ENCODE measurements around the gene UBTD1. TPM values are rescaled to one million over a fixed set of nuclear protein-coding genes. Genes with fewer than 3 reads are reported as not detected.
"Not testable (repeated sequence)": the region's sequence is repeated elsewhere in the genome, so short reads cannot be mapped to it uniquely, and the experiment has no call there.

The UBTD1 gene
- total and polyA plus RNA-seq, 7 donors: 16.0 to 59.2 (median 39.2) TPM

DNA sequence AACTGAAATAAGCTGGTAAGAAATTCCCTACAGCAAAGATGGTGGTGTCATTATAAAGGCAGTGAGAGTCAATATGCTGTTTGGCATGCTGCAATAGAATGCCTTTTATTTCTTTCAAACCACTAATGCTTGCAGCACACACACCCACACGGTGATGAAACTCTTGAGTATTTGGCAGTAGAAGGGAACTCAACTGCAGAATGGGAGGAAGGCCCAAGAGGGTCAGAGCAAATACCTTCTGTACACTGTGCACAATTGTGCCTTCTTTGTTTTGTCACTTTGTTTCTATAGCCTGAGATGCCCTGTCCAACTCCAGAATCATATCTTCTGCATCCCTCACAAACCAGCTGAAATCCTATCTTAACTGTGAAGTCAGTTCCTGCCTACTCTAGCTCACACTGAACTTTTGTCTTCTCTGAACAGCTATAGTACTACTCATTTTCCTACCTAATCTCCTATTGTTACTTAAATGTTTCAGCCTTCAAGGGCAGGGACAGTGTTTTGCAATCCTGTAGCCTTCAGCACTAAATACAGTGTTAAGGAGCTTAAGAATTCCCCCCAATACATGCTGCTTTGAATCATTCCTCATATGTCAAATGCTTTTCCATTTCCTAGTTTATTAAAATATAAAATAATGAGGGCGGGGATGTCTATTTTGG, 22.7 kb upstream of the UBTD1 start:
- DNase-seq (no peak), ATAC-seq (peak; percentile 28 to 69 (median 42))
- TF ChIP-seq, protein P1, sequence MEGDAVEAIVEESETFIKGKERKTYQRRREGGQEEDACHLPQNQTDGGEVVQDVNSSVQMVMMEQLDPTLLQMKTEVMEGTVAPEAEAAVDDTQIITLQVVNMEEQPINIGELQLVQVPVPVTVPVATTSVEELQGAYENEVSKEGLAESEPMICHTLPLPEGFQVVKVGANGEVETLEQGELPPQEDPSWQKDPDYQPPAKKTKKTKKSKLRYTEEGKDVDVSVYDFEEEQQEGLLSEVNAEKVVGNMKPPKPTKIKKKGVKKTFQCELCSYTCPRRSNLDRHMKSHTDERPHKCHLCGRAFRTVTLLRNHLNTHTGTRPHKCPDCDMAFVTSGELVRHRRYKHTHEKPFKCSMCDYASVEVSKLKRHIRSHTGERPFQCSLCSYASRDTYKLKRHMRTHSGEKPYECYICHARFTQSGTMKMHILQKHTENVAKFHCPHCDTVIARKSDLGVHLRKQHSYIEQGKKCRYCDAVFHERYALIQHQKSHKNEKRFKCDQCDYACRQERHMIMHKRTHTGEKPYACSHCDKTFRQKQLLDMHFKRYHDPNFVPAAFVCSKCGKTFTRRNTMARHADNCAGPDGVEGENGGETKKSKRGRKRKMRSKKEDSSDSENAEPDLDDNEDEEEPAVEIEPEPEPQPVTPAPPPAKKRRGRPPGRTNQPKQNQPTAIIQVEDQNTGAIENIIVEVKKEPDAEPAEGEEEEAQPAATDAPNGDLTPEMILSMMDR (IDR thresholded peaks at IDR 0.05): no peak
- H3K4me1 ChIP-seq: no peaks in the 10 kb centered on the region
- no peak overlapping the region for H3K4me3 ChIP-seq
- peaks cover 12 to 100% of the 10 kb centered on the region in 2 donors for H3K36me3 ChIP-seq (ENCODE audit: insufficient read depth in 1 of 2, low read depth in 1 of 2)
- WGBS, 3 donors: 61 to 79% (median 68%) methylated on average over 2 of the region's 2 CpGs
- no peaks in the 10 kb centered on the region for H3K27me3 ChIP-seq (ENCODE audit: insufficient read depth in 3 of 3, low read length in 2 of 3)
- H3K27ac ChIP-seq: no peak overlapping the region
- intact Hi-C loops (cut with DNase I): no loop called here
- no peaks in the 10 kb centered on the region for H3K9me3 ChIP-seq

DNA sequence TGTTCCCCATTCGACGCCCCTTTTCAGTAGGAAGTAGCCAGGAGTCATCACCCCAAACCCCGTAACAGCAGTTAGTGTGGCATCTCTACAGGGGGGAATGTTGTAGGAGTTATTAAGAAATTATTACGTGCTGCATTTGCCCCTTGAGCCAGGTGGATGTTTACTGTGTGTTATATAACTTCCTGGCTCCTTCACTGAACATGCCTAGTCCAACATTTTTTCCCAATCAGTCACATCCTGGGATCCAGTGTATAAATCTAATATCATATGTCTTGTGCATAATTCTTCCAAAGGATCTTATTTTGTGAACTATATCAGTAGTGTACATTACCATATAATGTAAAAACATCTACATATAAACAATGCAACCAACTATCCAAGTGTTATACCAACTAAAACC, 19.3 kb upstream of the UBTD1 start:
- H3K36me3 ChIP-seq (ENCODE audit: insufficient read depth in 1 of 2, low read depth in 1 of 2): peaks cover 12 to 85% of the 10 kb centered on the region in 2 donors
- H3K27ac ChIP-seq; intact Hi-C loops (cut with DNase I); H3K4me1 ChIP-seq; H3K4me3 ChIP-seq; ATAC-seq; DNase-seq; H3K27me3 ChIP-seq (ENCODE audit: insufficient read depth in 3 of 3, low read length in 2 of 3); H3K9me3 ChIP-seq: not testable (repeated sequence)
- WGBS, 3 donors: 87 to 93% (median 87%) methylated on average over 4 of the region's 4 CpGs

DNA sequence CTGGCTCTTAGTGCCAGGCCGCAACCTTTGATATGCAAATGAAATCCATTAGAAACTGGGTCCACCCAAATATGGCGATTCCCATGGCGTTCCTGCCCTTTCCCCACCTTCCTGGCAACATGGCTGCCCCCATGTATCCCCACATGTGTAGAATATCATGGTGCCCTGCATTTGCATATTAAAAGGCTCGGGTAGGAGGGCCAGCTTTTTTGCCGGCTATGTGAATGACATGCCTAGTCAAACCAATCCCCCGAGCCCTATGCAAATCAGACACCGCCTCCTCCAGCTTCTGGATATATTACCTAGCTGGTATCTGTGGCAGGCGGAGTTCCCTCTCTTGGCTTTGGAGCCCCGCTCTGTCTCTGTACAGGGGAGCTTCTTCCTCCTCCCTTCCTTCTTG, 18.8 kb upstream of the UBTD1 start:
- no peaks in the 10 kb centered on the region for H3K9me3 ChIP-seq
- no peak for ATAC-seq
- DNase-seq: no peak
- 74 to 79% (median 76%) methylated on average over 9 of the region's 9 CpGs for WGBS, 3 donors
- H3K27me3 ChIP-seq (ENCODE audit: insufficient read depth in 3 of 3, low read length in 2 of 3): no peaks in the 10 kb centered on the region
- H3K36me3 ChIP-seq (ENCODE audit: insufficient read depth in 1 of 2, low read depth in 1 of 2): peaks cover 12 to 80% of the 10 kb centered on the region in 2 donors
- TF ChIP-seq, protein P1 (IDR thresholded peaks at IDR 0.05): no peak
- H3K4me1 ChIP-seq: no peaks in the 10 kb centered on the region
- H3K4me3 ChIP-seq: no peak overlapping the region
- H3K27ac ChIP-seq: no peak overlapping the region
- intact Hi-C loops (cut with DNase I): no loop called here

DNA sequence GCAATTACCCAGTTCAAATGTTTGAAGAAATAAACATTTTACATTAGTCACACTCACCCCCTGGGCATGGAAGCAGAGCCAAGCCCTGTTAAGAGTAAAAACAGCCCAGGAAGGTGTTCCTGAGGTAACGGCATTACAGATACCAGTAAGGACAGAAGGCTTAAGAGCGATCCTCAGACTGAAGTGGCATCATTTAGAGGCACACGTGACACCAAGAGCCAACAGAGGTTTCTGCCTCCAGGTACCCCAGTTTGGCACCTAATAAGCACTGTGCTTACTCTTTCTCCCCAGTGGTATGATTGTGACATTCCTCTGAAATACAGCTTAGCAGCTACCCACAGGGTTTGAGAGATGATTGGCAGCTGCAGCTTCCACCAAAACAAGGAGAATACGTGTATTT, 17.7 kb upstream of the UBTD1 start:
- Histone ChIP-seq H3K4me1 (peaks cover 5% of the 10 kb centered on the region), H3K36me3 (ENCODE audit: insufficient read depth in 1 of 2, low read depth in 1 of 2) (peaks cover 12 to 72% of the 10 kb centered on the region in 2 donors), H3K27ac (no peak overlapping the region), H3K27me3 (ENCODE audit: insufficient read depth in 3 of 3, low read length in 2 of 3) (no peaks in the 10 kb centered on the region), H3K4me3 (no peak overlapping the region), H3K9me3 (no peaks in the 10 kb centered on the region)
- WGBS, 3 donors: 90 to 95% (median 94%) methylated on average over 4 of the region's 4 CpGs
- intact Hi-C loops (cut with DNase I): no loop called here
- ATAC-seq (no peak), DNase-seq (no peak)
- TF ChIP-seq, protein P1 (IDR thresholded peaks at IDR 0.05): no peak

DNA sequence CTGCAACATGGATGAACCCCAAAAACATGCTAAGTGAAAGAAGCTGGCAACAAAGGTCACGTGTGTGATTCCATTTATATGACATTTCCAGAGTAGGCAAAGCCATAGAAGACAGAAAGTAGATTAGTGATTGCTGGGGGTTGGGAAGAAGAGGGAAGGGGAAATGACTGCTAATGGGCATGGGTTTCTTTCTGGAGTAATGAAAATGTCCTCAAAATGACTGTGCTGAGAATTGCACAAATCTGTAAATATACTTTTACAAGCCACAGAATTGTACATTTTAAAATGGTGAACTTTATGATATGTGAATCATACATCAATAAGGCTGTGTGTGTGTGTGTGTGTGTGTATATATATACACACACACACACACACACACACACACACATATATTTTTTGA, 16.3 kb upstream of the UBTD1 start:
- Histone ChIP-seq H3K27me3 (ENCODE audit: insufficient read depth in 3 of 3, low read length in 2 of 3) (no peaks in the 10 kb centered on the region), H3K4me3 (no peak overlapping the region), H3K9me3 (no peaks in the 10 kb centered on the region), H3K4me1 (peaks cover 8% of the 10 kb centered on the region), H3K27ac (no peak overlapping the region), H3K36me3 (ENCODE audit: insufficient read depth in 1 of 2, low read depth in 1 of 2) (peaks cover 6 to 59% of the 10 kb centered on the region in 2 donors)
- 87 to 93% (median 88%) methylated on average over 1 of the region's 1 CpG for WGBS, 3 donors
- no peak for DNase-seq
- TF ChIP-seq, protein P1 (IDR thresholded peaks at IDR 0.05): no peak
- intact Hi-C loops (cut with DNase I): no loop called here
- no peak for ATAC-seq

Measured in psoas muscle (tissue), 8 donors.